ENCODE data around the gene GPM6B. TPM values are rescaled to one million over a fixed set of nuclear protein-coding genes. Genes with fewer than 3 reads are reported as not detected.
"Not testable (repeated sequence)": the region's sequence is repeated elsewhere in the genome, so short reads cannot be mapped to it uniquely, and the experiment has no call there.

The GPM6B gene
- total RNA-seq, 1 donor from 2014 or later = 129 TPM

GRCh38 chrX:13724878-13725277 is 92.0 kb downstream of the GPM6B start:
- Mint-ChIP-seq H3K36me3 (ENCODE audit: low read depth) (peaks cover 51% of the 10 kb centered on the region), H3K9me3 (peaks cover 15% of the 10 kb centered on the region)
- not testable (repeated sequence) for H3K4me1 Mint-ChIP-seq; H3K4me3 Mint-ChIP-seq; H3K27me3 Mint-ChIP-seq (ENCODE audit: low read depth); H3K27ac Mint-ChIP-seq (ENCODE audit: unreplicated experiment); DNase-seq (ENCODE audit: low read depth, low spot score)

GRCh38 chrX:13721819-13722519 is 94.9 kb downstream of the GPM6B start:
- peaks cover 10% of the 10 kb centered on the region for H3K9me3 Mint-ChIP-seq
- H3K27ac Mint-ChIP-seq (ENCODE audit: unreplicated experiment) = no peak overlapping the region
- no peaks in the 10 kb centered on the region for H3K27me3 Mint-ChIP-seq (ENCODE audit: low read depth)
- H3K4me1 Mint-ChIP-seq = peaks cover 18% of the 10 kb centered on the region
- no peak overlapping the region for H3K4me3 Mint-ChIP-seq
- H3K36me3 Mint-ChIP-seq (ENCODE audit: low read depth) = peaks cover 29% of the 10 kb centered on the region
- TF ChIP-seq, protein P1, sequence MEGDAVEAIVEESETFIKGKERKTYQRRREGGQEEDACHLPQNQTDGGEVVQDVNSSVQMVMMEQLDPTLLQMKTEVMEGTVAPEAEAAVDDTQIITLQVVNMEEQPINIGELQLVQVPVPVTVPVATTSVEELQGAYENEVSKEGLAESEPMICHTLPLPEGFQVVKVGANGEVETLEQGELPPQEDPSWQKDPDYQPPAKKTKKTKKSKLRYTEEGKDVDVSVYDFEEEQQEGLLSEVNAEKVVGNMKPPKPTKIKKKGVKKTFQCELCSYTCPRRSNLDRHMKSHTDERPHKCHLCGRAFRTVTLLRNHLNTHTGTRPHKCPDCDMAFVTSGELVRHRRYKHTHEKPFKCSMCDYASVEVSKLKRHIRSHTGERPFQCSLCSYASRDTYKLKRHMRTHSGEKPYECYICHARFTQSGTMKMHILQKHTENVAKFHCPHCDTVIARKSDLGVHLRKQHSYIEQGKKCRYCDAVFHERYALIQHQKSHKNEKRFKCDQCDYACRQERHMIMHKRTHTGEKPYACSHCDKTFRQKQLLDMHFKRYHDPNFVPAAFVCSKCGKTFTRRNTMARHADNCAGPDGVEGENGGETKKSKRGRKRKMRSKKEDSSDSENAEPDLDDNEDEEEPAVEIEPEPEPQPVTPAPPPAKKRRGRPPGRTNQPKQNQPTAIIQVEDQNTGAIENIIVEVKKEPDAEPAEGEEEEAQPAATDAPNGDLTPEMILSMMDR (conservative IDR thresholded peaks at IDR 0.05) = no peak
- DNase-seq (ENCODE audit: low read depth, low spot score) = no peak

DNA sequence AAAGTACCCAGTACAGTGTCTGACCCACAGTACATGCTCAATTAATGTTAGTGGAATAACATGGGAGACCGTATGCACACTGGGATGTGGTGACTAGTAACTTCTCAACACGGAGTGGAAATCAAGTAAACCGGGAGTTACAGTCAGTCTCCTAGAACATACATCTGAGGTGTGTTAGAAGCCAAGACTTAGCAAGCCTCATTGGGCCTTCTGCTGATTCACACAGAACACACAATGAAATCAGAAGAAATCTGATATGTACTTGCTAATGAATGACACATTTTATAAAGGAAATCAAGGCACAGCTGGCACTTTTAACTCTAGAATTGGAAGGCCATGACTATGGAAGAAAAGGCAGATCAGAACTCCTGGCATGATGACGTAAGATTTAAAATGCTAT is 95.5 kb downstream of the GPM6B start:
- TF ChIP-seq, protein P1 (conservative IDR thresholded peaks at IDR 0.05) = no peak
- no peak for DNase-seq (ENCODE audit: low read depth, low spot score)

More for the DNA sequence above, 95.5 kb downstream of the GPM6B start:
- H3K4me1 Mint-ChIP-seq = peaks cover 18% of the 10 kb centered on the region
- H3K27me3 Mint-ChIP-seq (ENCODE audit: low read depth) = no peaks in the 10 kb centered on the region
- H3K27ac Mint-ChIP-seq (ENCODE audit: unreplicated experiment) = no peak overlapping the region
- no peak overlapping the region for H3K4me3 Mint-ChIP-seq
- peaks cover 25% of the 10 kb centered on the region for H3K36me3 Mint-ChIP-seq (ENCODE audit: low read depth)
- peaks cover 10% of the 10 kb centered on the region for H3K9me3 Mint-ChIP-seq

Other genes starting within 250 kb of the GPM6B start
- 0.11 TPM in 1 of 2 replicates, not detected in the other for gene EGFL6, start 247.5 kb downstream of the GPM6B start, total RNA-seq
- 3.7 and 4.6 TPM in 2 replicates for gene TCEANC, start 164.0 kb downstream of the GPM6B start, total RNA-seq
- gene RAB9A, start 128.0 kb downstream of the GPM6B start, total RNA-seq = 11.6 and 14.7 TPM in 2 replicates
- 23.0 and 25.5 TPM in 2 replicates for gene TRAPPC2, start 82.5 kb downstream of the GPM6B start, total RNA-seq
- 26.8 and 27.3 TPM in 2 replicates for gene OFD1, start 82.3 kb downstream of the GPM6B start, total RNA-seq
- gene GEMIN8, start 212.8 kb upstream of the GPM6B start, total RNA-seq = 12.8 and 14.4 TPM in 2 replicates